ENCODE data around the gene SNX12. TPM values are rescaled to one million over a fixed set of nuclear protein-coding genes. Genes with fewer than 3 reads are reported as not detected.

SNX12 gene
- polyA plus RNA-seq, 2 of the 4 experiments (the other 2 are of a cell fraction) = 78.4 to 82.4 TPM

GRCh38 chrX:71111141-71111843 lies 43.2 kb upstream of the SNX12 start, which contains the start of gene IL2RG:
Gene IL2RG, minus strand, starts transcription at chrX:71111577. Its CDS starts 38 bp downstream, at chrX:71111539.
- H3K4me1 ChIP-seq = no peaks in the 10 kb centered on the region
- 59% methylated on average over 8 of the region's 8 CpGs for WGBS (ENCODE audit: missing lambda C conversion rate)
- no peaks in the 10 kb centered on the region for H3K9me3 ChIP-seq
- H3K4me2 ChIP-seq = no peak within 1 kb of the TSS
- H3K4me3 ChIP-seq = no peak within 1 kb of the TSS
- ATAC-seq (no peak), FAIRE-seq (no peak), DNase-seq (ENCODE audit: low read depth in 1 of 2, low spot score in 1 of 2) (no peak)
- CTCF ChIA-PET = interaction anchor here (0.6 to 2.7 kb wide), 3 partner anchors 12 to 351 kb away, joined by 3 to 16 read pairs (median 4); no protein-coding TSS in a partner anchor
- POLR2A ChIA-PET = no interaction called here
- no peak within 1 kb of the TSS for H3K27ac ChIP-seq
- TF ChIP-seq ZNF302 (CRISPR knock-in tag; IDR thresholded peaks at IDR 0.05) (no peak), RAD21 (conservative IDR thresholded peaks at IDR 0.05 in 1 of 2, IDR thresholded peaks at IDR 0.05 in 1 of 2) (no peak), FOSL2 (IDR thresholded peaks at IDR 0.05) (no peak), FOSL2 (CRISPR knock-in tag; IDR thresholded peaks at IDR 0.05) (no peak), CHD4 (IDR thresholded peaks at IDR 0.05; ENCODE audit: borderline replicate concordance) (no peak), RNF2 (IDR thresholded peaks at IDR 0.05; ENCODE audit: borderline replicate concordance, low read depth) (no peak), MYC (IDR thresholded peaks at IDR 0.05; ENCODE audit: borderline replicate concordance, low read length) (no peak), RARB (CRISPR knock-in tag; IDR thresholded peaks at IDR 0.05) (no peak), ZFP36 (IDR thresholded peaks at IDR 0.05; ENCODE audit: borderline replicate concordance, partially characterized antibody) (no peak), TP53 (CRISPR knock-in tag; IDR thresholded peaks at IDR 0.05) (no peak), HOXA7 (CRISPR knock-in tag; IDR thresholded peaks at IDR 0.05) (no peak), EHMT2 (IDR thresholded peaks at IDR 0.05; ENCODE audit: low read depth) (no peak), GATA3 (IDR thresholded peaks at IDR 0.05; ENCODE audit: borderline replicate concordance) (no peak)

DNA sequence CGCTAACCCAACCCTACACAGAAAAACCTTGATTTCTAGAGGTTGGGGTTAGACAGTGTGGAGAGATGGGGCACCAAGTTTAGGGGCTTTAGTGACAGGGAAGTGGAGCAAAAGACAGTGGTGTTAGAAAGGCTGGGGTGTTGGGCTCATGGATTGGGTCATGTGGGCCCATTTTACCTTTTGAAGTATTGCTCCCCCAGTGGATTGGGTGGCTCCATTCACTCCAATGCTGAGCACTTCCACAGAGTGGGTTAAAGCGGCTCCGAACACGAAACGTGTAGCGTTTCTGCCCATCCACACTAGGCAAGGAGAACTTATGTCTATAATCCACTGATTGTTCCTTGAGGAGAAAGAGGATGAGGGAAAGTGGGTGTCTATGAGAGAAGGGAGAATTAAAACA lies 40.9 kb upstream of the SNX12 start:
- TF ChIP-seq NFE2L2 (conservative IDR thresholded peaks at IDR 0.05; ENCODE audit: low read length) (no peak), CHD4 (IDR thresholded peaks at IDR 0.05; ENCODE audit: borderline replicate concordance) (no peak), ZSCAN20 (CRISPR knock-in tag; IDR thresholded peaks at IDR 0.05) (no peak), MAFK (IDR thresholded peaks at IDR 0.05; ENCODE audit: partially characterized antibody) (no peak), CTCF (IDR thresholded peaks at IDR 0.05) (no peak), TP53 (CRISPR knock-in tag; IDR thresholded peaks at IDR 0.05) (no peak), HMGXB4 (CRISPR knock-in tag; IDR thresholded peaks at IDR 0.05; ENCODE audit: borderline replicate concordance) (no peak), FOXS1 (CRISPR knock-in tag; IDR thresholded peaks at IDR 0.05) (no peak), KDM1A (IDR thresholded peaks at IDR 0.05; ENCODE audit: low read depth) (no peak), JUNB (IDR thresholded peaks at IDR 0.05) (no peak), RFX5 (IDR thresholded peaks at IDR 0.05) (no peak), CHD2 (IDR thresholded peaks at IDR 0.05; ENCODE audit: low read length, partially characterized antibody) (no peak), RARB (CRISPR knock-in tag; IDR thresholded peaks at IDR 0.05) (no peak), NPAS2 (CRISPR knock-in tag; IDR thresholded peaks at IDR 0.05; ENCODE audit: borderline replicate concordance) (no peak)
- TF ChIP-seq, protein P1, sequence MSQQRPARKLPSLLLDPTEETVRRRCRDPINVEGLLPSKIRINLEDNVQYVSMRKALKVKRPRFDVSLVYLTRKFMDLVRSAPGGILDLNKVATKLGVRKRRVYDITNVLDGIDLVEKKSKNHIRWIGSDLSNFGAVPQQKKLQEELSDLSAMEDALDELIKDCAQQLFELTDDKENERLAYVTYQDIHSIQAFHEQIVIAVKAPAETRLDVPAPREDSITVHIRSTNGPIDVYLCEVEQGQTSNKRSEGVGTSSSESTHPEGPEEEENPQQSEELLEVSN (IDR thresholded peaks at IDR 0.05; ENCODE audit: borderline replicate concordance, low read depth) = no peak
- TF ChIP-seq, protein P2, sequence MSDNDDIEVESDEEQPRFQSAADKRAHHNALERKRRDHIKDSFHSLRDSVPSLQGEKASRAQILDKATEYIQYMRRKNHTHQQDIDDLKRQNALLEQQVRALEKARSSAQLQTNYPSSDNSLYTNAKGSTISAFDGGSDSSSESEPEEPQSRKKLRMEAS (IDR thresholded peaks at IDR 0.05) = no peak
- H3K4me3 ChIP-seq = no peak overlapping the region
- H3K9me3 ChIP-seq = no peaks in the 10 kb centered on the region
- no peak for DNase-seq (ENCODE audit: low read depth in 1 of 2, low spot score in 1 of 2)
- 82% methylated on average over 6 of the region's 6 CpGs for WGBS (ENCODE audit: missing lambda C conversion rate)
- no peak overlapping the region for H3K27ac ChIP-seq
- H3K4me2 ChIP-seq = no peak overlapping the region
- POLR2A ChIA-PET = no interaction called here
- CTCF ChIA-PET = no interaction called here
- no peak for ATAC-seq
- no peak for FAIRE-seq
- H3K4me1 ChIP-seq = no peaks in the 10 kb centered on the region

All from A549 (cell line).